ENCODE measurements around the gene RPL18. TPM values are rescaled to one million over a fixed set of nuclear protein-coding genes. Genes with fewer than 3 reads are reported as not detected.
A peak's percentile ranks its signal among the peaks of the same experiment; 100 is the strongest.

Gene RPL18
- total RNA-seq, 1 donor from 2014 or later: 1,780 TPM

DNA sequence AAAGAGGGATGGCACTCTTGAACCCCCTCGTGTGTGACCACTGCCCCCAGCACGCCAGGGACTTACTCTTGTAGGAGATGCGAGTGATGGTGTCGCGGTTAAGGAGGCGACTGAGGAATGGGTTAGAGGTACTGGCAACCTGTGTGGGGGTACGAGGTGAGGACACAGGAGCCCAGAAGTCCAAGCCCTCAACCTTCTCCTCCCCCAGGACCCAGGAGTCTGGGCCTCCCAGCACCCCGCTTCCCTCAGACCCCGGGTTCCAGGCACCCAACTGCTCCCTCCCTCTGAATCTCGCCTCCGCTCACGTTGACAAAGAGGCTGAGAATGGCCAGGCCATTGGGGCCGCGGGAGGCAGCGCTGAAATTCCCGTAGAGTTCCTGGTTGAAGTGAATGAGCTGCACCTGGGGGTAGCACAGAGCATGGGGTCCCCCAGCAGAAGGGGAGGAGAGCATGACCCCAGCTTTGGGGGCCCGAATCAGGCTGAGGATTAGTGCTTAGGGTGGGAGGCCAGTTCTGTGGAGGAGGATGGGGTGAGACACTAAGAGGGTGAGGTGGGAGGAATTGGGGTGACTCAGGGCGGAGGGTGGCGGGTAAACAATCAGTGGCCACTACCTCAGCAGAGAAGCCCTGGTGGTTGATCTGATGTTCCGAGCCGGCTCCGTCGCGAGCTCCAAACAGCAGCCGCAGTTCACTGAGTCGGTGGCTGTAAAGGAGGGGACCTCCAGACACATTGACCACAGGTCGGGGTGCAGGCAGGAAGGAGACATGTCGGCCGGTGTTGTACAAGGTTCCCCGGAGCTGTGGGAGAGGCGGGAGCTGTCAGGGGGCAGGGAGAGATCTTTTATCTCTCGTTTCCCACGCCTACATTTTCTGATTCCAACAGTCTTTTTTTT lies 20.8 kb upstream of the RPL18 start:
- DNase-seq (ENCODE audit: low spot score): no peak
- no peak overlapping the region for H3K27ac Mint-ChIP-seq

DNA sequence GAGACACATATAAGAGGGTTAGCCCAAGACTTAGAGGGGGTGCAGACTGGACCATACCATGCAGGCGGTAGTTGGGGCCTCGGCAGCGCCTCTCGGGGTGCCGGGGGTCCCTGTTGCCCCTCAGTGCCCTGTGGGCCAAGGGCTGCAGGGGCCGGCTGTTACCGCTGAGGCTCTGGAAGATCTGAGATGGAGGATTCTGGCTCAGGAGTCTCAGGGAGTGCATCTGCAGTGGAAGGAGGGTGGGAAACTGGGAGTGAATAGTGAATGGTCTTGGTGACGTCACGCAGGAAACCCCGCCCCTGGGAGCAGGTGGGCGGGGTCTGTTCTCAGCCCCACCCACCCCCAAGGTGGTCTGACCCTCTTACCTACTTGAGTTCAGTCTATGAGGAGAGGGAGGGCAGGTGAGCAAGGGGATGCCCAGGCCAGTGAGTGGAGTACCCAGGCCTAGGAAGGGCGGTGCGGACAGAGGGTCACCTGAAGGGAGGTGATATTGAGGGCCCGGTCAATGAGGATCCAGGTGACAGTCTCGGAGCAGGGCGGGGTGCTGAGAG lies 19.9 kb upstream of the RPL18 start:
- H3K27me3 Mint-ChIP-seq (ENCODE audit: insufficient read depth): peaks cover 6% of the 10 kb centered on the region
- H3K36me3 Mint-ChIP-seq (ENCODE audit: low read depth): no peaks in the 10 kb centered on the region
- no peak for DNase-seq (ENCODE audit: low spot score)
- H3K27ac Mint-ChIP-seq: peak overlapping the region; percentile 100
- H3K4me1 Mint-ChIP-seq (ENCODE audit: low read depth): peaks cover 27% of the 10 kb centered on the region
- H3K9me3 Mint-ChIP-seq: no peaks in the 10 kb centered on the region
- H3K4me3 Mint-ChIP-seq: peak overlapping the region; percentile 89
- intact Hi-C loops (cut with micrococcal nuclease): loop anchor here (1.0 to 10.0 kb wide), 4 partner anchors 7 to 476 kb away; partner anchors contain the start of genes C19orf73, CA11, LIN7B and PPFIA3

More for the DNA sequence above, 20.8 kb upstream of the RPL18 start:
- intact Hi-C loops (cut with micrococcal nuclease): loop anchor here (5.0 to 10.0 kb wide), 2 partner anchors 317 to 475 kb away; partner anchors contain the start of genes C19orf73, LIN7B and PPFIA3
- Mint-ChIP-seq H3K4me1 (ENCODE audit: low read depth) (peaks cover 23% of the 10 kb centered on the region), H3K36me3 (ENCODE audit: low read depth) (no peaks in the 10 kb centered on the region), H3K27me3 (ENCODE audit: insufficient read depth) (peaks cover 6% of the 10 kb centered on the region), H3K9me3 (no peaks in the 10 kb centered on the region), H3K4me3 (peak overlapping the region; percentile 24)

DNA sequence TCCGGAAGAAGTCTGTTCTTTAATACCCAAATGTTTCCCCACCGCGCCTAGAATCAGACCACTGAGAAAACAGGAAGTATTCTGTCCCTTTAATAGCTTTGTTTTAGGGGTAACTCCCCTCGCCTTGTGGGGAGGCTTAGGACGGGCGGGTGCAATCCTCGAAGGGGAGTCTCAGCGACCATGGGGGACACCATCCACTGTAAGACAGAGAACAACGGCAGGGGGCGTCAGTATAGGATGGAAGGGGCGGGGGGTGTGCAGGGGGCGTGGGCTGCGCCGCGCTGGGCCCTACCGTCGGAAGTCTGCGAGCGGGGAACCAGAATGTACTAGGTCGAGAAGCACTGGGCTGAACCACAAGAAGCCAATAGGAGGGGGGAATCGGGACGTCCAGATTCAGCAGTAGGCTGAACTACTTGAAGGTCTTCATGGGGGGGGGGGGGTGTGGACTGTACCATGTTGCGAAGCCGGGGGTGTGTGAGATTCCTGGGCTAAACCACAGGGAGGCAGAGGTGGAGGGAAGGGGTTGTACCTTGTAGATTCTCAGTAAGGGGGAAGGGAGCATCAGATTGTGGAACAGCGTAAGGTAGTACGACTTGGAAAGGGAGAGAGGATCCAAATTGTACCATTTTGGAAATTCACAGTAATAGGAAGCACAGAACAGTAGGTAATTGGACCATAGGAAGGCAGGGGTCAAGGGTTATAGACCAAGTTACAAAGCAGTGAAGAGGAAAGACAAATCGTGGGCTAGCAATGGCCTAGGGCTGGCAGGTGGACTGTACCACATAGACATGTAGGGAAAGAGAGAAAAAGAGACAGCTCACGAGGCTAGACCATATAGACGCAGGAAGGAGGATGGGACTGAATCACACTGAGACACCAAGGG lies 19.2 kb upstream of the RPL18 start:
- Mint-ChIP-seq H3K9me3 (no peaks in the 10 kb centered on the region), H3K27ac (peak overlapping the region; percentile 100), H3K27me3 (ENCODE audit: insufficient read depth) (peaks cover 6% of the 10 kb centered on the region), H3K4me3 (peak overlapping the region; percentile 89), H3K36me3 (ENCODE audit: low read depth) (no peaks in the 10 kb centered on the region), H3K4me1 (ENCODE audit: low read depth) (peaks cover 29% of the 10 kb centered on the region)
- peak; percentile 76 for DNase-seq (ENCODE audit: low spot score)
- intact Hi-C loops (cut with micrococcal nuclease): loop anchor here (1.0 to 10.0 kb wide), 9 partner anchors 8 to 1003 kb away; partner anchors contain the start of genes C19orf73, CA11, CYTH2 and GYS1

DNA sequence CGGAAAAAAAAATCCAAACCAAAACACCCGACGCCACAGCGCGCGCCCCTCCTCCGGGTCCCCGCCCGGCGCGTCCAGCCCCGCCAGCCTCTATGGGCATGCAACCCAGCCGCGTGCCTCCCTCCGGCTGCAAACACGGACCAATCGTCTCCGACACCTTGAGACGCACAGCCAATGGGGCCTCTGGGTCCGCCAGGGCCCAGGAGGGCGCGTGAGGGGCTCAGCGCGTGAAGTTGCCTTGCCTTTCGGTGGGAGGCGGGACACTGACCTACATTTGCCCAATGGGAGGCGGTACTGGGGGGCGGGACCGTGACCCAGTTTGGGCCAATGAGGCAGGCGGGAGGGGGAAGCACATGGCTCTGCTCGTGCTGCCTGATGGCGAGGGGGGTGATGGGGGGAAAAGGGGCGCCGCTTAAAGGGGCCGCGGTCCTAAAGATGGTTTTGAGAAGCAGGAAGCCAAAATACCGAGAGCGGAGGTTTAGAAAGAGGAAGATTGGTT lies 18.5 kb upstream of the RPL18 start:
- Mint-ChIP-seq H3K27ac (peak overlapping the region; percentile 100), H3K9me3 (no peaks in the 10 kb centered on the region), H3K27me3 (ENCODE audit: insufficient read depth) (peaks cover 5% of the 10 kb centered on the region), H3K36me3 (ENCODE audit: low read depth) (peaks cover 1% of the 10 kb centered on the region), H3K4me3 (peak overlapping the region; percentile 89), H3K4me1 (ENCODE audit: low read depth) (peaks cover 29% of the 10 kb centered on the region)
- intact Hi-C loops (cut with micrococcal nuclease): loop anchor here (1.0 to 10.0 kb wide), 7 partner anchors 18 to 1003 kb away; partner anchors contain the start of genes C19orf73, CYTH2, GYS1 and LIN7B
- peak; percentile 98 for DNase-seq (ENCODE audit: low spot score)

DNA sequence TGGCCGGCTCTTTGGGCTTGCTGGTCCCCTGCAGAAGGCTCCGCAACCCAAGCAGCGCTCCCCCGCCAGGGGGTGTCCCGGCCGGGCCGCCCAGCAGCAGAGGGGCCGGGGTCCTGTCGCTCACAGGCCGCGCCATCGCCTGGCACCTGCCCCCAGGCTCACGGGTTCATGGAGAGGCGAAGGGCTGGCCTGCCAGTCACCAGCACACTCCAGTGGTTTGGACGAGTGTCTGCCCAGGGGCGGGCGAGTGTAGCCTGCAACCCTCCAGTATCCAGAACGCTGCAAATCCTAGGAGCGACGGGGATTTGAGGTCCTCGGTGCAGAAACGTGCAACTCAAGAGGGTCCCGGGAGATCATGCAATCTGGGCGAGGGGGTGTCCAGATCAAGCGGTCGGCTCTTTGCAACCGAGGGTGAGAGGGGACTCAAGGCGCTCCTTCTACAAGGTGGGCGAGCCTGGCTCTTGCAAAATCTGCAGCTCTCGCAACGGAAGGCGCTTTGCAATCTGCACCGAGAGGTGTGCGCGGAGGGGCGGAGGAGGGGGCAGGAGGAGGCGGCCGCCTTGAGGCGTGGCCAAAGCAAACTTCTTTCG lies 18.0 kb upstream of the RPL18 start, which contains the start of gene DBP:
Gene DBP (minus strand): TSS at position 521 of the 590 bp plus-strand sequence. CDS start 385 bp downstream, at position 136.
- Mint-ChIP-seq H3K27me3 (ENCODE audit: insufficient read depth) (peaks cover 4% of the 10 kb centered on the region), H3K4me3 (peak within 1 kb of the TSS; percentile 97)
- intact Hi-C loops (cut with micrococcal nuclease): loop anchor here (1.0 to 10.0 kb wide), 7 partner anchors 18 to 1004 kb away; partner anchors contain the start of genes C19orf73, CYTH2, GYS1 and LIN7B

DNA sequence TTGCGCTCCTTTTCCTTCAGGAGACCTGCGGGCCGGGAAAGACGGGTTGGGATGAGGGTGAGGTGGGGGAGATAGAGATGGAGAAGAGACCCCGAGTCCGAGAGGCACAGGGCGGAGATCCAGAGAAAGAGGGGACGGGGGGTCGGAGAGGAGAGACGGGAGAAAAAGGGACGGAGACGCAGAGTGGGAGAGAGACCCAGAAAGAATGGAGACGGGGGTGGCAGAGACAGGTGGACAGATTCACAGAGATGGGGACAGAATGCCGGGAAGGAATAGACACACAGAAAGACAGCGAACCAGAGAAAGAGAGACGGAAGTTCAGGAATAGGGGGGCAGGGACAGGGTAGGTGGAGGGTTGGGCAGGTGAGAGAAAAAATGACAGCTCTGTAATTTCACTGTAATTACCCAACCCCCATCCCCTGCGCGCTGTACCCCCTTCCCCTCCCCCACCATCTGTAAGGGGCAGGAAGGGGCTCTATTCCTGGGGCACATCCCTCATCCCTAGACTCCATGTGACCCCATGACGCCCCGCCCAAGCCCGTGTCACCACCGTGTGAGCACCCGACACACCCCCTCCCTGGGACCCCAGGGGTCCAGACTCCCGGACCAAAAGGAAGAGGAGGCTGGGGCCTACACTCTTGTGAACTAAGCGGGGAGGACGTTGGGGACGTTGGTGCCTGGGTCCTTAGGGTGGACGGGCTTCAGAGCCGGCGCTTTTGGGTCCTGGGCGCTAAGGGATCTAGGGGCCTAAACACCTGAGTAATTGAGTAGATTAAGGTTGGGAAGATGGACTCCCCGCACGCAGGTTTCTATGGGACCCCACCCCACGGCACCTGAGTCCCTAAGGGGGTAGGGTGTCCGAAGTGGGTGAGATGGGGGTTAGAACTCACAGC lies 17.2 kb upstream of the RPL18 start:
- Mint-ChIP-seq H3K4me3 (peak overlapping the region; percentile 97), H3K27me3 (ENCODE audit: insufficient read depth) (peaks cover under 1% of the 10 kb centered on the region), H3K27ac (peak overlapping the region; percentile 95), H3K4me1 (ENCODE audit: low read depth) (peaks cover 29% of the 10 kb centered on the region), H3K9me3 (no peaks in the 10 kb centered on the region), H3K36me3 (ENCODE audit: low read depth) (peaks cover 3% of the 10 kb centered on the region)
- intact Hi-C loops (cut with micrococcal nuclease): loop anchor here (2.0 to 10.0 kb wide), 5 partner anchors 271 to 1005 kb away; partner anchors contain the start of genes C19orf73, GYS1, LIN7B and PPFIA3
- no peak for DNase-seq (ENCODE audit: low spot score)

More for the DNA sequence above, 18.0 kb upstream of the RPL18 start, which contains the start of gene DBP:
- H3K4me1 Mint-ChIP-seq (ENCODE audit: low read depth): peaks cover 29% of the 10 kb centered on the region
- peaks cover 3% of the 10 kb centered on the region for H3K36me3 Mint-ChIP-seq (ENCODE audit: low read depth)
- H3K9me3 Mint-ChIP-seq: no peaks in the 10 kb centered on the region
- no peak for DNase-seq (ENCODE audit: low spot score)
- peak within 1 kb of the TSS; percentile 100 for H3K27ac Mint-ChIP-seq

DNA sequence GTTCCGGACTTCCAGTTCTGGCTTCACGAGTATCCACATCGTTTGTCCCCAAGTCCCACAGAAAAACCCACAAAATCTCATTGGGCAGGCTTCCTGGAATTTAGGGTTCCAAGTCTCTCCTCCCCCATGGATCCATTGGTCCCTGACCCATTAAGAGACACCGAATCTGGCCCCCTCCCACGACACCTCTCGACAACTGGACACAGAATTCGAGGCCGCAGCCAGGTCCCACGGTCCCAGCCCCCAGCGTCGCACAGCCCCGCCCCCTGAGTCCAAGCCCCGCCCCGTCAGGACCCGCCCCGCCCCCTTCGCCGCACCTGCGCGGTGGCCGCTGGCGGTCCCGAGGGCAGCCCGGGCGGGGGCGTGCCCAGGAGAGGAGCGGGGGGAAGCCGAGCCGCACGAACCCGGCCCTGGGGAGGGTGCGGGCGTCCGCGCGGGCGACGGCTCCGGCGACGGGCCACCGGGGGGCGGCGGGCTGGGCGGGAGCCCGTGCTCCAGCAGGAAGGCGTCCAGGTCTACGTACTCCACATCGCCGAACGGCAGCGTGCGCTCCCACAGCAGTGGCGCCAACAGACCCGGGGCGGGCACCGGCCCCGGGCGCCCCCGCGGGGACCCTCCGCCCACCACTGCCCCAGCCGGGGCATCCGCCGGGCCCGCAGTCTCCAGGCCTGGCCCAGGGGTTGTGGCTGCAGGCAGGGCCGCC lies 16.4 kb upstream of the RPL18 start:
- Mint-ChIP-seq H3K4me3 (peak overlapping the region; percentile 97), H3K9me3 (no peaks in the 10 kb centered on the region), H3K36me3 (ENCODE audit: low read depth) (peaks cover 3% of the 10 kb centered on the region), H3K4me1 (ENCODE audit: low read depth) (peaks cover 29% of the 10 kb centered on the region), H3K27me3 (ENCODE audit: insufficient read depth) (no peaks in the 10 kb centered on the region), H3K27ac (peak overlapping the region; percentile 81)
- peak; percentile 72 for DNase-seq (ENCODE audit: low spot score)
- intact Hi-C loops (cut with micrococcal nuclease): loop anchor here (5.0 to 10.0 kb wide), 2 partner anchors 313 to 479 kb away; partner anchors contain the start of genes C19orf73, LIN7B and PPFIA3

DNA sequence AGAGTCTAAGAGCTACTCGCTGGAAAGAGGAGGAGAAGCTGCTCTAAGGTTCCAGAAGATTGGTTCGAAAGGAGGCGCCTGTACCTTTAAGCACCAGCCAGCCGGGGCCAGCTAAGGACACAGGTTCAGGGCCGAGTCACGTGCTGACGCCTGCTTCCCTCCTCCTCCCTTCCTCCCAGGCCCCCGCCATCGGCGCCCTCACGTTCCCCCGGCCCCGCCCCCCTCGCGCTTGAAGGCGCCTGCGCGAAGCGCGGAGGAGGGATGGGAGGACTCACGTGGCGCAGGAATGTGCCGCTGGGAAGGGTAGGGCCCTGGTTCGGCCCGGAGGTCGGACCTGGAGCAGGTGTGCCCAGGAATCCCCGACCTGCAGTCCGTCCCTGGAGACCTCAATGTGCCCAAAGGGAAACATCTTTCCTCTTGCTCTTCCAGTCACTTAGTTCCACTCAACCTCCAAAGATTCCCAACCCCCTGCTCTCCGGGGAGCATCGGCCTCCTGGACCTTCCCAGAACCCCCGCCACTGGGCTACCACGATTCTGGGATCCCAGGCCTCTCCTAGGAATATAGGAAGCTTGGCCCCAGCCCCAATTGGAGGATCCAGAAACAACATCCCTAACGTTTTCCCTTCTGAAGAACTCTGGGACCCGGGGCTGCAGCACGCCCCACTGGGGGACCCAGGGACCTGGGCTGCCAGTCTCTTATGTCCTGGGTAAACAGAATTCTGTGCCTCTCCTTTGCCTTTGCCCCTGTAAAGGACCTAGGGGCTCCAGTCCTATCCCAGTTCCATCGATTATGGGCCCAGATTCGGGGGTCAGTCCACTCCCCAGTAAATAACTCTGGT lies 15.7 kb upstream of the RPL18 start:
- intact Hi-C loops (cut with micrococcal nuclease): loop anchor here (1.0 to 10.0 kb wide), 3 partner anchors 10 to 480 kb away; partner anchors contain the start of genes C19orf73, LIN7B and PPFIA3
- H3K27ac Mint-ChIP-seq: peak overlapping the region; percentile 81
- no peaks in the 10 kb centered on the region for H3K27me3 Mint-ChIP-seq (ENCODE audit: insufficient read depth)
- peaks cover 29% of the 10 kb centered on the region for H3K4me1 Mint-ChIP-seq (ENCODE audit: low read depth)
- H3K9me3 Mint-ChIP-seq: no peaks in the 10 kb centered on the region
- DNase-seq (ENCODE audit: low spot score): peak; percentile 87
- peak overlapping the region; percentile 79 for H3K4me3 Mint-ChIP-seq
- peaks cover 6% of the 10 kb centered on the region for H3K36me3 Mint-ChIP-seq (ENCODE audit: low read depth)

DNA sequence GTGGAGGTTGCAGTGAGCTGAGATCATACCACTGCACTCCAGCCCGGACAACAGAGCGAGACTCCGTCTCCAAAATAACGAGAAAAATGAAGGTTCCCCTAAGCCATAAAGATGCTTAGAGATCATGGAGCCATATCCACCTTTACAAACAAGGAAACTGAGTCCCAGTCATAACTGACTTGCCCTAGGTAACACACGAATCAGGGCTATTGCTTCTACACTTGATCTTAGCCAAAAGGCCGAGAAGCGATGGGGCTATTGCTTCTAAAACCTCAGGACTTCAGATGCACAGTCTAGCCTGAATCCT lies 15.0 kb upstream of the RPL18 start:
- Mint-ChIP-seq H3K9me3 (no peaks in the 10 kb centered on the region), H3K4me3 (peak overlapping the region; percentile 79), H3K27me3 (ENCODE audit: insufficient read depth) (no peaks in the 10 kb centered on the region), H3K27ac (peak overlapping the region; percentile 70), H3K36me3 (ENCODE audit: low read depth) (peaks cover 7% of the 10 kb centered on the region), H3K4me1 (ENCODE audit: low read depth) (peaks cover 27% of the 10 kb centered on the region)
- intact Hi-C loops (cut with micrococcal nuclease): loop anchor here (1.0 to 10.0 kb wide), 2 partner anchors 10 to 481 kb away; partner anchors contain the start of genes C19orf73, LIN7B and PPFIA3
- DNase-seq (ENCODE audit: low spot score): no peak
